Right lobe of liver (tissue), 4 donors: ENCODE measurements around the gene TNFRSF14.

Source experiments
- CTCF ChIP-seq, 4 donors: fragments of 200-600 bp in 3 of 4; fragments of 450-650 bp in 1 of 4; IDR thresholded peaks; one replicate each; pipeline versions ENCODE4 v1.5.1 to v1.8.0; 2016 to 2022; ENCODE audit warnings: antibody characterized with exemption in 4 of 4, mild to moderate bottlenecking in 2 of 4
- POLR2A ChIP-seq: fragments of 450-650 bp; IDR thresholded peaks from one replicate; pipeline ENCODE4 v1.6.1; 2017; ENCODE audit warnings: antibody characterized with exemption, mild to moderate bottlenecking
- donor health status: DM: no; HTN: no; CAD: no.
- donor health status: DM: no; HTN: no; CAD: no.
- donor health status: DM: no; HTN: yes; CAD: no.

DNA sequence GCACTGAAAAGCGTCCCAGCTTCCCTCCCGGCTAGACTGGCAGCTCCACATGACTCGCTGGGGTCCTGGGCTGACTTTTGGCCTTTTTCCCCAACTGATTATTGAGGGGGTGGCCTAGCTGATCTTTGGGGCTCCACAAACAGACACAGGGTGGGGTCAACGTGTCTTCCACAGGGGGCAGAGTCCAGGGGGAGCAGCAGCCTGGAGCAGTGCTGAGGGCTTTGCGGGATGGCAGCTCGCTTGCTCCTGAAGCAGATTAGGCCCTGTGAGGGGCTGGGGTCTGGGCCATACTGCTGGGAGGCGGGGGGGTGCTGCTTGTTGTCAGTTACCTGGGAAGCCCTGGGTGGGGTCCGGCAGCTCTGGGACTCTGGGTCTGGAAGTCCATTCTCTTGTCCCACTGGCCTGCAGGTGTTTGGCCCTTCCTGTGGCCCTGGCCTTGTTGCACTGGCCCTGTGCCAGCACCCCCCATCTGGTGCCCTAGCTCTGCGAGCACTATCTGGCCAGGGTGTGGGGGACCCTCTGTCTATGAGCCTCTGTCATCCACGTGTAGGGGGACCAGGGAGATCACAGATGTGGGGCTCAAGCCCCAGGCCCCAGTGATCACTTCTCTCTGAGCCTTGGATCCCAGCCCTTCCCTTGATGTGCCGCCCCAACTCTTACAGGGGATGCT, 13.8 kb upstream of the TNFRSF14 start:
- TF ChIP-seq CTCF (IDR thresholded peaks at IDR 0.05) (no peak), POLR2A (no peak)
